Central memory CD8-positive, alpha-beta T cell (primary cell): ENCODE results near the gene KCNN2.

Experiments
- ATAC-seq: fragments of 150-1000 bp; cut with Tn5 transposase; replicated peaks from 2 replicates; pipeline ENCODE4 v1.10.0; 2022; ENCODE audit warnings: mild to moderate bottlenecking, moderate FRiP score, moderate number of reproducible peaks; ENCODE audit not compliant: poor library complexity, severe bottlenecking; ENCODE audit errors: extremely low read depth
- DNase-seq, 2 donors: peaks; one replicate each; pipeline ENCODE4 v3.0.0; 2021; ENCODE audit warnings: low spot score in 2 of 2
- H3K27ac Mint-ChIP-seq: one replicate; pipeline ENCODE4 v1.8.0; 2022; ENCODE audit warnings: low read depth, mild to moderate bottlenecking, moderate library complexity, mixed read lengths
- H3K27me3 Mint-ChIP-seq: one replicate; pipeline ENCODE4 v1.8.0; 2022; ENCODE audit warnings: mixed read lengths
- H3K36me3 Mint-ChIP-seq: one replicate; pipeline ENCODE4 v1.8.0; 2022; ENCODE audit warnings: mild to moderate bottlenecking, moderate library complexity, mixed read lengths; ENCODE audit not compliant: insufficient read depth
- H3K4me1 Mint-ChIP-seq: one replicate; pipeline ENCODE4 v1.8.0; 2022; ENCODE audit warnings: mixed read lengths
- H3K4me3 Mint-ChIP-seq: one replicate; pipeline ENCODE4 v1.8.0; 2022; ENCODE audit warnings: mild to moderate bottlenecking, moderate library complexity, mixed read lengths
- H3K9me3 Mint-ChIP-seq: one replicate; pipeline ENCODE4 v1.8.0; 2022; ENCODE audit warnings: mixed read lengths

KCNN2 gene

GRCh38 chr5:114437936-114438335 is 76.1 kb downstream of the KCNN2 start:
- H3K27me3 Mint-ChIP-seq, result no peaks in the 10 kb centered on the region
- H3K4me3 Mint-ChIP-seq, result no peak overlapping the region
- no peak overlapping the region for H3K27ac Mint-ChIP-seq
- DNase-seq (no peak), ATAC-seq (no peak)
- no peaks in the 10 kb centered on the region for H3K4me1 Mint-ChIP-seq
- H3K36me3 Mint-ChIP-seq, result no peaks in the 10 kb centered on the region
- H3K9me3 Mint-ChIP-seq, result peaks cover 11% of the 10 kb centered on the region

- no peak for ATAC-seq
- Mint-ChIP-seq H3K4me1 (no peaks in the 10 kb centered on the region), H3K4me3 (no peak overlapping the region), H3K27ac (no peak overlapping the region), H3K36me3 (no peaks in the 10 kb centered on the region), H3K27me3 (no peaks in the 10 kb centered on the region), H3K9me3 (peaks cover 11% of the 10 kb centered on the region)
- no peak for DNase-seq
Measured at GRCh38 chr5:114438471-114438870, 76.6 kb downstream of the KCNN2 start.

- DNase-seq (no peak), ATAC-seq (no peak)
- no peaks in the 10 kb centered on the region for H3K36me3 Mint-ChIP-seq
- H3K27ac Mint-ChIP-seq, result no peak overlapping the region
- H3K27me3 Mint-ChIP-seq, result no peaks in the 10 kb centered on the region
- no peaks in the 10 kb centered on the region for H3K9me3 Mint-ChIP-seq
- H3K4me3 Mint-ChIP-seq, result no peak overlapping the region
- H3K4me1 Mint-ChIP-seq, result no peaks in the 10 kb centered on the region
Measured at GRCh38 chr5:114447084-114447773, 85.4 kb downstream of the KCNN2 start.

GRCh38 chr5:114448481-114448880 is 86.6 kb downstream of the KCNN2 start:
- ATAC-seq (no peak), DNase-seq (no peak)
- Mint-ChIP-seq H3K27me3 (no peaks in the 10 kb centered on the region), H3K27ac (no peak overlapping the region), H3K4me1 (no peaks in the 10 kb centered on the region), H3K9me3 (no peaks in the 10 kb centered on the region), H3K4me3 (no peak overlapping the region), H3K36me3 (no peaks in the 10 kb centered on the region)

DNA sequence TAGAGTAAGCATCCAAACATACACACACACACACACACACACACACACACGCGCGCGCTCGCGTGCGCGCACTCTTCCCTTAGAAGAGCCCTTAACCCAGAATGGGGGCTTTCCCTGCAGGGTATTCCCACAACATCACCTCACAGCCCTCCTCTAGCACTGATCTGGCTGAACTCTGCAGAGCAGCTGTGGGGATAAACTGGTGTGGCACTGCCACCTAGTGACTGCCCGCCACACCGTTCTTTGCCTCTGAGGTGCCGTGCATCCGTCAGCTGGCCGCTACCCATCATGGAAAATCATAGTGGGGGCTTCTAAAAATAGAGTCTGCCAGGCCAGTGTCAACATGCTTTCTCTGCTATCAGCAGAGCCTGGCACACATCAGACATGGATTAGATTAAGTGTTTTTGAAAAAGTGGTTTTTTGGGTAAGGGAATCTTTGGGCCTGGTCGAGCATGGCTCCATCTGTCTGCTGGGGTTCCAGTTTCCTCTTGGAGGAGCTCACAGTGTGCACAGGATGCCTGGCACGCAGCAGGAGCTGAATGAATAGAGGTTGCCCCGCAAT is 88.1 kb downstream of the KCNN2 start:
- no peak for DNase-seq
- Mint-ChIP-seq H3K27me3 (no peaks in the 10 kb centered on the region), H3K36me3 (no peaks in the 10 kb centered on the region), H3K27ac (no peak overlapping the region), H3K4me1 (no peaks in the 10 kb centered on the region), H3K4me3 (no peak overlapping the region), H3K9me3 (no peaks in the 10 kb centered on the region)
- ATAC-seq, result no peak

DNA sequence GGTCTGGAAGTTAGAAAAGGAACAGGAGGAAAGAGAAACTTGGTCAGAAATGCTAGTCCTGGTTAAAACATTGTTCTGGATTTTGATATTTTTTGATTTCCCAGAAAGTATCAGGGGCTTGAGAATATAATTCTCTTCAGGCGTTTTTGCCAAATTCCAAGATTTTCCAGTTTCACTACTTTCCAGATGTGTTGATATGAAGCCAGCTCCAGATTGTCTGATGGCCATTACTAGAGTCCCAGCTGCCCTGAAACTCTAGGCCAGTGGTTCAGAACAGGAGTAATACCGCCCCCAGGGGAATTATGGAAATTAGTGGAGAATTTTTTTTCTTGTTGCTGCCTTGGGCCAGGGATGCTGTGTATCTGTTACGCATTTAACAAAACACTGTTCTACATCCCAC is 88.6 kb downstream of the KCNN2 start:
- no peaks in the 10 kb centered on the region for H3K36me3 Mint-ChIP-seq
- ATAC-seq (no peak), DNase-seq (no peak)
- H3K27me3 Mint-ChIP-seq, result no peaks in the 10 kb centered on the region
- no peak overlapping the region for H3K27ac Mint-ChIP-seq
- no peaks in the 10 kb centered on the region for H3K4me1 Mint-ChIP-seq
- H3K9me3 Mint-ChIP-seq, result no peaks in the 10 kb centered on the region
- H3K4me3 Mint-ChIP-seq, result no peak overlapping the region

DNA sequence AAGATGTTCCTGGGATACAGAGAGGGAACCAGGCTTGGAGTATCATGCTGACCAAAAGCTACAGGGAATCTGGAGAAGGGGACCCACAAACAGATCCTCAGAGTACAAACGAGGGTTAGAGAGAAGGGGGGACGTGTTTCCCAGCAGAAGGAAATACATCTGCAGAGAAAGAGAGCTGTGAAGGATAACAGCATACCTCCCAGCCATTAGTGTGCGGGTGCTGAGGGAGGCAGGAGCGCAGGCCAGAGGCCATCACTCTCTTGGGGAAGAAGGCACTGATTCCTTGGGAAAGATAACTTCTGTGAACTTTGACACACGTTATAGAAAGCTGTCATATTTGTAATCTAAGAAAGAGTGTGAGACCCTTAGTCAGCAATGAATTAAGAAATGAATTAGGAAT is 96.9 kb downstream of the KCNN2 start:
- ATAC-seq (no peak), DNase-seq (no peak)
- no peaks in the 10 kb centered on the region for H3K36me3 Mint-ChIP-seq
- no peaks in the 10 kb centered on the region for H3K27me3 Mint-ChIP-seq
- H3K9me3 Mint-ChIP-seq, result no peaks in the 10 kb centered on the region
- no peaks in the 10 kb centered on the region for H3K4me1 Mint-ChIP-seq
- H3K27ac Mint-ChIP-seq, result no peak overlapping the region
- H3K4me3 Mint-ChIP-seq, result no peak overlapping the region

DNA sequence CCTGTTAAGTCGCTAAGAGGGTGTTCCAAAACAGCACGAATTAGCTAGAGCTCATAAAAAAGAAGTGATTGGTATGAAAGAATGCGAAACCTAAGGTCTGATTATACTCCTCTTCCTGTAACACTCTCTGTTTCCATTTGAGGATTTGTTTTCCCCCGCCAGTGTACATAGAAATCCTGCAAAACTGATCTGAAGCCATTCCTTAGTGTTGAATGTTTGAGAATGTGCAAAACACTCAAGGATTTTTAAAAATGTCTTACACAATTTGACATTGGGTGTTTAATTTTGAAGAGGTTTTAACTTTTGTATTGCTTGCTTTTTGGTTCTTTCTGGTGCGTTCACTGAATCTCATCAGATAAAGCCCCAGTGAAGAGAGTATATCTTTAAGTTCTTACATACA is 105.3 kb downstream of the KCNN2 start:
- no peaks in the 10 kb centered on the region for H3K4me1 Mint-ChIP-seq
- H3K27ac Mint-ChIP-seq, result no peak overlapping the region
- H3K36me3 Mint-ChIP-seq, result no peaks in the 10 kb centered on the region
- peaks cover 4% of the 10 kb centered on the region for H3K9me3 Mint-ChIP-seq
- DNase-seq, result no peak
- no peaks in the 10 kb centered on the region for H3K27me3 Mint-ChIP-seq
- no peak overlapping the region for H3K4me3 Mint-ChIP-seq
- ATAC-seq, result no peak

DNA sequence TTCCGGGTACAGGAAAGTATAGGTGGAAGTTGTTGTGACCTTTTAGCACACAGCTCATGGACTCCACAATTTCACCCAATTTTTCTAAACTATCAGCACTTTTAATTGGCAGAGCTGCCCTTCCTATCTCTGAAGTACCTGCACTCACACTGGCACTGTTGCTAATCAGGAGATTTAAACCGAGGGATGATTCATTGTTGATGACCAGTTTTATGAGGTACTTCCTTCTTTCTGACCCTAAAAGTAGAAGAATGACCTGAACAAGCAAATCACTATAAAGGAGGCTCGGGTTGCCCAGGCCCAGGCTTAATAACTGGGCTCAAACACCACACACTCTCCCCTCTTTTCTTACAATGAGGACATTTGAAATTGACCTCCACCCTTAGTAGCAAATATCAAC is 105.9 kb downstream of the KCNN2 start:
- Mint-ChIP-seq H3K4me3 (no peak overlapping the region), H3K27me3 (no peaks in the 10 kb centered on the region), H3K4me1 (no peaks in the 10 kb centered on the region), H3K9me3 (peaks cover 4% of the 10 kb centered on the region), H3K27ac (no peak overlapping the region), H3K36me3 (no peaks in the 10 kb centered on the region)
- DNase-seq, result no peak
- ATAC-seq, result no peak

- Mint-ChIP-seq H3K27me3 (no peaks in the 10 kb centered on the region), H3K4me1 (no peaks in the 10 kb centered on the region), H3K9me3 (peaks cover 4% of the 10 kb centered on the region), H3K4me3 (no peak overlapping the region), H3K36me3 (no peaks in the 10 kb centered on the region), H3K27ac (no peak overlapping the region)
- ATAC-seq (no peak), DNase-seq (no peak)
Measured at GRCh38 chr5:114469372-114469771, 107.5 kb downstream of the KCNN2 start.

GRCh38 chr5:114471529-114471928 is 109.7 kb downstream of the KCNN2 start:
- no peaks in the 10 kb centered on the region for H3K36me3 Mint-ChIP-seq
- no peak overlapping the region for H3K27ac Mint-ChIP-seq
- peaks cover 4% of the 10 kb centered on the region for H3K9me3 Mint-ChIP-seq
- no peak overlapping the region for H3K4me3 Mint-ChIP-seq
- H3K27me3 Mint-ChIP-seq, result no peaks in the 10 kb centered on the region
- DNase-seq (no peak), ATAC-seq (no peak)
- H3K4me1 Mint-ChIP-seq, result no peaks in the 10 kb centered on the region

GRCh38 chr5:114473541-114473940 is 111.7 kb downstream of the KCNN2 start:
- no peaks in the 10 kb centered on the region for H3K27me3 Mint-ChIP-seq
- no peak overlapping the region for H3K27ac Mint-ChIP-seq
- DNase-seq (no peak), ATAC-seq (no peak)
- no peaks in the 10 kb centered on the region for H3K36me3 Mint-ChIP-seq
- H3K9me3 Mint-ChIP-seq, result peaks cover 12% of the 10 kb centered on the region
- no peaks in the 10 kb centered on the region for H3K4me1 Mint-ChIP-seq
- H3K4me3 Mint-ChIP-seq, result no peak overlapping the region

- no peaks in the 10 kb centered on the region for H3K4me1 Mint-ChIP-seq
- ATAC-seq (no peak), DNase-seq (no peak)
- no peaks in the 10 kb centered on the region for H3K36me3 Mint-ChIP-seq
- H3K27ac Mint-ChIP-seq, result no peak overlapping the region
- no peak overlapping the region for H3K4me3 Mint-ChIP-seq
- H3K9me3 Mint-ChIP-seq, result peaks cover 23% of the 10 kb centered on the region
- no peaks in the 10 kb centered on the region for H3K27me3 Mint-ChIP-seq
Measured at GRCh38 chr5:114477816-114478334, 116.0 kb downstream of the KCNN2 start.
